ENCODE results near the gene MAGI2. TPM values are rescaled to one million over a fixed set of nuclear protein-coding genes. Genes with fewer than 3 reads are reported as not detected.
A peak's percentile ranks its signal among the peaks of the same experiment; 100 is the strongest.

Gene MAGI2
- total and polyA plus RNA-seq, 2 experiments from 2014 or later: 16.8 to 24.7 TPM

- Histone ChIP-seq H3K36me3 (no peaks in the 10 kb centered on the region), H3K4me1 (ENCODE audit: low read depth) (no peaks in the 10 kb centered on the region), H3K9me3 (ENCODE audit: low read depth) (no peaks in the 10 kb centered on the region), H3K27me3 (no peaks in the 10 kb centered on the region), H3K4me3 (no peak overlapping the region), H3K27ac (no peak overlapping the region)
- no peak for DNase-seq (ENCODE audit: low read depth in 1 of 2, low spot score in 1 of 2)
- TF ChIP-seq CTCF (IDR thresholded peaks at IDR 0.05; ENCODE audit: low read depth, low read length): no peak
Observed at GRCh38 chr7:78543976-78544375, 909.5 kb downstream of the MAGI2 start.

- no peak overlapping the region for H3K4me3 ChIP-seq
- no peak overlapping the region for H3K27ac ChIP-seq
- TF ChIP-seq CTCF (IDR thresholded peaks at IDR 0.05; ENCODE audit: low read depth, low read length): no peak
- no peaks in the 10 kb centered on the region for H3K4me1 ChIP-seq (ENCODE audit: low read depth)
- H3K36me3 ChIP-seq: no peaks in the 10 kb centered on the region
- no peaks in the 10 kb centered on the region for H3K9me3 ChIP-seq (ENCODE audit: low read depth)
- no peak for DNase-seq (ENCODE audit: low read depth in 1 of 2, low spot score in 1 of 2)
- no peaks in the 10 kb centered on the region for H3K27me3 ChIP-seq
Observed at GRCh38 chr7:78542981-78543380, 910.5 kb downstream of the MAGI2 start.

GRCh38 chr7:78542541-78542940 is 910.9 kb downstream of the MAGI2 start:
- Histone ChIP-seq H3K9me3 (ENCODE audit: low read depth) (no peaks in the 10 kb centered on the region), H3K36me3 (no peaks in the 10 kb centered on the region), H3K27ac (no peak overlapping the region), H3K27me3 (no peaks in the 10 kb centered on the region), H3K4me1 (ENCODE audit: low read depth) (no peaks in the 10 kb centered on the region), H3K4me3 (no peak overlapping the region)
- DNase-seq (ENCODE audit: low read depth in 1 of 2, low spot score in 1 of 2): no peak
- TF ChIP-seq CTCF (IDR thresholded peaks at IDR 0.05; ENCODE audit: low read depth, low read length): no peak

- H3K36me3 ChIP-seq: no peaks in the 10 kb centered on the region
- no peak overlapping the region for H3K27ac ChIP-seq
- H3K4me1 ChIP-seq (ENCODE audit: low read depth): no peaks in the 10 kb centered on the region
- TF ChIP-seq CTCF (IDR thresholded peaks at IDR 0.05; ENCODE audit: low read depth, low read length): no peak
- DNase-seq (ENCODE audit: low read depth in 1 of 2, low spot score in 1 of 2): no peak
- no peak overlapping the region for H3K4me3 ChIP-seq
- no peaks in the 10 kb centered on the region for H3K27me3 ChIP-seq
- H3K9me3 ChIP-seq (ENCODE audit: low read depth): no peaks in the 10 kb centered on the region
Observed at GRCh38 chr7:78539825-78540224, 913.6 kb downstream of the MAGI2 start.

GRCh38 chr7:78535655-78536054 is 917.8 kb downstream of the MAGI2 start:
- Histone ChIP-seq H3K27me3 (no peaks in the 10 kb centered on the region), H3K4me3 (no peak overlapping the region), H3K36me3 (no peaks in the 10 kb centered on the region), H3K9me3 (ENCODE audit: low read depth) (no peaks in the 10 kb centered on the region), H3K27ac (no peak overlapping the region), H3K4me1 (ENCODE audit: low read depth) (peaks cover 3% of the 10 kb centered on the region)
- TF ChIP-seq CTCF (IDR thresholded peaks at IDR 0.05; ENCODE audit: low read depth, low read length): no peak
- DNase-seq (ENCODE audit: low read depth in 1 of 2, low spot score in 1 of 2): no peak

GRCh38 chr7:78530351-78530750 is 923.1 kb downstream of the MAGI2 start:
- TF ChIP-seq CTCF (IDR thresholded peaks at IDR 0.05; ENCODE audit: low read depth, low read length): no peak
- Histone ChIP-seq H3K9me3 (ENCODE audit: low read depth) (no peaks in the 10 kb centered on the region), H3K27ac (no peak overlapping the region), H3K36me3 (no peaks in the 10 kb centered on the region), H3K27me3 (no peaks in the 10 kb centered on the region), H3K4me3 (no peak overlapping the region), H3K4me1 (ENCODE audit: low read depth) (peaks cover 3% of the 10 kb centered on the region)
- peak in 1 of 2 donors; percentile 9 for DNase-seq (ENCODE audit: low read depth in 1 of 2, low spot score in 1 of 2)

All from cardiac muscle cell (in vitro differentiated cells and primary cell).